ENCODE results near the gene ELMO1. TPM values are rescaled to one million over a fixed set of nuclear protein-coding genes. Genes with fewer than 3 reads are reported as not detected.

ELMO1 gene
- total RNA-seq, 4 donors from 2014 or later = 31.1 to 42.9 (median 38.7) TPM

DNA sequence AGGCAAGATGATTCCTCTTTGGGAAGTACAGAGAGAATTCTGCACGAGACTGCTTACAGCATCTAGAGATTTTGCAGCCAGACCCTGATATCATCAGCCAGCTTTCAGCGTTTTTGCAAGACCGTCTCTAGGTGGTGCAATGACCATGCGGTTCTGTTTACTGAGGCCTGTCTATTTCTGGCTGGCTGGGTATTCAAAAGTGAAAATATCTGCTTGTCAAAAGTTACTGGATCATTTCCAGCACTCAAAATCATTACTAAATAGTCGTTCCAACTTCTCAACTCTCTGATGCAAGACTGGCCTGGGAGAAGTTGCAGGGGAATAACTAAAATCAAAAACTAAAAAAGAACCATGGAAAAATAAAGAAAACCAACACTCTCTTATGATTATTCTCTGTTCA, 240.1 kb downstream of the ELMO1 start:
- no peaks in the 10 kb centered on the region for H3K27me3 ChIP-seq
- intact Hi-C loops (cut with DNase I) = loop anchor here (5.0 kb wide), 1 partner anchor 624 kb away; no protein-coding TSS in a partner anchor
- H3K36me3 ChIP-seq = peaks cover 0 to 28% (median 8%) of the 10 kb centered on the region in 4 donors
- H3K4me1 ChIP-seq = peaks cover 27 to 77% (median 54%) of the 10 kb centered on the region in 4 donors
- TF ChIP-seq EP300 (IDR thresholded peaks at IDR 0.05) (no peak), CTCF (IDR thresholded peaks at IDR 0.05) (peak; percentile 39 to 59 (median 53)), POLR2A (IDR thresholded peaks at IDR 0.05; ENCODE audit: low read depth) (no peak), POLR2AphosphoS5 (IDR thresholded peaks at IDR 0.05) (peak; percentile 63 to 74)
- peak; percentile 94 for DNase-seq (ENCODE audit: extremely low spot score)
- H3K9me3 ChIP-seq = no peaks in the 10 kb centered on the region
- no peak overlapping the region for H3K4me3 ChIP-seq
- 0% methylated on average over 5 of the region's 5 CpGs for WGBS
- H3K27ac ChIP-seq (replicated peaks in 1 of 4) = peak overlapping the region; percentile 71 to 83 (median 76)

DNA sequence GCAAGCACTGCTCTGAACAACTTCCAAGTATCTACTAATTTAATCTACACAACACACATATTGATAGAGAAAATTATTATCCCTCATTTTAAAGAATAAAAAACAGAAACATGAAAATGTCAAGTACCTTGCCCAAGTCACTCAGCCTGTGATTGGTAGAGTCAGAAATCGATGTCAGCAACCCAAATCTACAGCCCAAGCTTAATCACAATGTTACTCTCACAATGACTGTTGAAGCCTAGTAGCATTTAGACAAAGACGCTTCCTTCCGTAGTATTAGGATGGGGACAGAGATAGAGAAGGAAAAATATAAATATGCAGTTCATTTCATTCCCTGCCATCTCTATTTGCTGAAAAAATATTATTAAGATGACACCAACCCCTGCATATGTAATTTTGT, 242.5 kb downstream of the ELMO1 start:
- TF ChIP-seq POLR2AphosphoS5 (IDR thresholded peaks at IDR 0.05) (no peak), CTCF (IDR thresholded peaks at IDR 0.05) (no peak)
- WGBS = 86% methylated on average over 3 of the region's 3 CpGs
- H3K27ac ChIP-seq (replicated peaks in 1 of 4) = no peak overlapping the region
- no peak overlapping the region for H3K4me3 ChIP-seq
- peaks cover 25 to 74% (median 49%) of the 10 kb centered on the region in 4 donors for H3K4me1 ChIP-seq
- no peaks in the 10 kb centered on the region for H3K27me3 ChIP-seq
- peaks cover 0 to 27% (median 12%) of the 10 kb centered on the region in 4 donors for H3K36me3 ChIP-seq
- intact Hi-C loops (cut with DNase I) = loop anchor here (5.0 kb wide), 1 partner anchor 626 kb away; no protein-coding TSS in a partner anchor
- peak; percentile 8 for DNase-seq (ENCODE audit: extremely low spot score)
- H3K9me3 ChIP-seq = no peaks in the 10 kb centered on the region

- TF ChIP-seq CTCF (IDR thresholded peaks at IDR 0.05) (no peak), EP300 (IDR thresholded peaks at IDR 0.05) (no peak), POLR2A (IDR thresholded peaks at IDR 0.05; ENCODE audit: low read depth) (no peak), POLR2AphosphoS5 (IDR thresholded peaks at IDR 0.05) (no peak)
- intact Hi-C loops (cut with DNase I) = loop anchor here (5.0 kb wide), 1 partner anchor 627 kb away; no protein-coding TSS in a partner anchor
- 64% methylated on average over 6 of the region's 6 CpGs for WGBS
These were observed 243.2 kb downstream of the ELMO1 start for GRCh38 chr7:37205451-37205850.

DNA sequence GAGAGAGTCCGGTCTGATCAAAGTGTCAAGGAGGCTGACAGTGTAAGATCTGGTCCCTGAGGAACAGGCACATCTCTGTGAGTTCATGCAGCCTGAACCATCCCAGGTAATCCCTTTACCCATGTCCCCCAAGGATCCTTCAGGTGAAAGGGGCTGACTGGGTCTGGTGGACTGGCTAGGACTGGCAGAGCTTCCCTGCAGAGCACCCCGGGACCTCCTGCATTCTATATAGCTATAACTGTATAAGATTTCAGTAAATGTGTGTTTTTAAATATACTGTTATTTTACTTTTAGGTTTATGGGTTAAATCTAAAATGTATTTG, 246.8 kb downstream of the ELMO1 start:
- Histone ChIP-seq H3K4me3 (no peak overlapping the region), H3K4me1 (peaks cover 36 to 74% (median 56%) of the 10 kb centered on the region in 4 donors), H3K27ac (replicated peaks in 1 of 4) (peak overlapping the region; percentile 83 to 89 (median 88)), H3K36me3 (peaks cover 0 to 27% (median 12%) of the 10 kb centered on the region in 4 donors), H3K9me3 (no peaks in the 10 kb centered on the region), H3K27me3 (no peaks in the 10 kb centered on the region)
- WGBS = 57% methylated on average over 2 of the region's 2 CpGs
- intact Hi-C loops (cut with DNase I) = no loop called here
- no peak for TF ChIP-seq EP300 (IDR thresholded peaks at IDR 0.05)
- DNase-seq (ENCODE audit: extremely low spot score) = no peak

More at GRCh38 chr7:37205451-37205850, 243.2 kb downstream of the ELMO1 start:
- Histone ChIP-seq H3K9me3 (no peaks in the 10 kb centered on the region), H3K27ac (replicated peaks in 1 of 4) (no peak overlapping the region), H3K4me3 (no peak overlapping the region), H3K4me1 (peaks cover 32 to 74% (median 49%) of the 10 kb centered on the region in 4 donors), H3K27me3 (no peaks in the 10 kb centered on the region), H3K36me3 (peaks cover 0 to 25% (median 12%) of the 10 kb centered on the region in 4 donors)
- DNase-seq (ENCODE audit: extremely low spot score) = no peak

- H3K27me3 ChIP-seq = no peaks in the 10 kb centered on the region
- peaks cover 38 to 75% (median 61%) of the 10 kb centered on the region in 4 donors for H3K4me1 ChIP-seq
- H3K36me3 ChIP-seq = peaks cover 0 to 31% (median 12%) of the 10 kb centered on the region in 4 donors
- peak overlapping the region; percentile 83 to 89 (median 88) for H3K27ac ChIP-seq (replicated peaks in 1 of 4)
- 23% methylated on average over 4 of the region's 6 CpGs for WGBS
- H3K9me3 ChIP-seq = no peaks in the 10 kb centered on the region
- DNase-seq (ENCODE audit: extremely low spot score) = peak; percentile 96
- TF ChIP-seq POLR2A (IDR thresholded peaks at IDR 0.05; ENCODE audit: low read depth) (no peak), EP300 (IDR thresholded peaks at IDR 0.05) (peak; percentile 52), POLR2AphosphoS5 (IDR thresholded peaks at IDR 0.05) (peak; percentile 87 to 93), CTCF (IDR thresholded peaks at IDR 0.05) (peak; percentile 76 to 87 (median 81))
- intact Hi-C loops (cut with DNase I) = no loop called here
- peak overlapping the region in 2 of 4 donors; percentile 19 to 26 for H3K4me3 ChIP-seq
These were observed 247.4 kb downstream of the ELMO1 start for GRCh38 chr7:37201003-37201875.
